Measurements from ENCODE around the gene TRMT10B. TPM values are rescaled to one million over a fixed set of nuclear protein-coding genes. Genes with fewer than 3 reads are reported as not detected.

TRMT10B gene
- total and polyA plus RNA-seq, 8 donors: 2.7 to 10.5 (median 5.1) TPM

GRCh38 chr9:37727013-37727412, 26.6 kb upstream of the TRMT10B start:
- no peak for TF ChIP-seq CTCF (IDR thresholded peaks at IDR 0.05)
- no peak for TF ChIP-seq POLR2A (IDR thresholded peaks at IDR 0.05)
- TF ChIP-seq POLR2AphosphoS5 (IDR thresholded peaks at IDR 0.05): no peak
- no peak for TF ChIP-seq EP300 (IDR thresholded peaks at IDR 0.05)
- intact Hi-C loops (cut with DNase I; ENCODE audit: low total_unique reads): no loop called here
- WGBS, 5 donors: 84 to 93% (median 89%) methylated on average over 5 of the region's 5 CpGs

GRCh38 chr9:37729499-37729898, 24.1 kb upstream of the TRMT10B start:
- H3K27me3 ChIP-seq: peaks cover 0 to 27% (median 0%) of the 10 kb centered on the region in 3 donors
- no peak for TF ChIP-seq EP300 (IDR thresholded peaks at IDR 0.05)
- TF ChIP-seq POLR2A (IDR thresholded peaks at IDR 0.05): no peak
- no peak for TF ChIP-seq CTCF (IDR thresholded peaks at IDR 0.05)
- TF ChIP-seq POLR2AphosphoS5 (IDR thresholded peaks at IDR 0.05): no peak
- intact Hi-C loops (cut with DNase I; ENCODE audit: low total_unique reads): no loop called here
- no peaks in the 10 kb centered on the region for H3K36me3 ChIP-seq
- H3K4me1 ChIP-seq: no peaks in the 10 kb centered on the region
- H3K27ac ChIP-seq: no peak overlapping the region
- no peak for DNase-seq
- 83 to 90% (median 88%) methylated on average over 8 to 9 of the region's 9 CpGs for WGBS, 5 donors
- no peaks in the 10 kb centered on the region for H3K9me3 ChIP-seq
- no peak overlapping the region for H3K4me3 ChIP-seq

More at GRCh38 chr9:37727013-37727412, 26.6 kb upstream of the TRMT10B start:
- H3K27ac ChIP-seq: no peak overlapping the region
- H3K4me1 ChIP-seq: no peaks in the 10 kb centered on the region
- H3K36me3 ChIP-seq: no peaks in the 10 kb centered on the region
- no peak overlapping the region for H3K4me3 ChIP-seq
- peaks cover 0 to 27% (median 0%) of the 10 kb centered on the region in 3 donors for H3K27me3 ChIP-seq
- no peak for DNase-seq
- H3K9me3 ChIP-seq: no peaks in the 10 kb centered on the region

- Histone ChIP-seq H3K36me3 (no peaks in the 10 kb centered on the region), H3K27me3 (peaks cover 0 to 27% (median 0%) of the 10 kb centered on the region in 3 donors), H3K4me3 (no peak overlapping the region), H3K9me3 (no peaks in the 10 kb centered on the region), H3K4me1 (no peaks in the 10 kb centered on the region), H3K27ac (no peak overlapping the region)
- DNase-seq: no peak
- intact Hi-C loops (cut with DNase I; ENCODE audit: low total_unique reads): no loop called here
- TF ChIP-seq CTCF (IDR thresholded peaks at IDR 0.05): no peak
- TF ChIP-seq POLR2A (IDR thresholded peaks at IDR 0.05): no peak
- TF ChIP-seq EP300 (IDR thresholded peaks at IDR 0.05): no peak
- no peak for TF ChIP-seq POLR2AphosphoS5 (IDR thresholded peaks at IDR 0.05)
- WGBS, 5 donors: 56 to 68% (median 60%) methylated on average over 3 of the region's 3 CpGs
Measured at GRCh38 chr9:37730256-37730655, 23.3 kb upstream of the TRMT10B start.

GRCh38 chr9:37730839-37731238, 22.8 kb upstream of the TRMT10B start:
- TF ChIP-seq POLR2A (IDR thresholded peaks at IDR 0.05) (no peak), POLR2AphosphoS5 (IDR thresholded peaks at IDR 0.05) (no peak), CTCF (IDR thresholded peaks at IDR 0.05) (no peak), EP300 (IDR thresholded peaks at IDR 0.05) (no peak)
- Histone ChIP-seq H3K36me3 (no peaks in the 10 kb centered on the region), H3K27ac (no peak overlapping the region), H3K4me3 (no peak overlapping the region), H3K27me3 (peaks cover 0 to 27% (median 0%) of the 10 kb centered on the region in 3 donors), H3K4me1 (no peaks in the 10 kb centered on the region), H3K9me3 (no peaks in the 10 kb centered on the region)
- 43 to 62% (median 55%) methylated on average over 5 of the region's 5 CpGs for WGBS, 5 donors
- no peak for DNase-seq
- intact Hi-C loops (cut with DNase I; ENCODE audit: low total_unique reads): no loop called here

Measured in stomach (tissue), 9 donors.